T47D (cell line): ENCODE measurements around the gene PCDHGA10.
A peak's percentile ranks its signal among the peaks of the same experiment; 100 is the strongest.
"Not testable (repeated sequence)": the region's sequence is repeated elsewhere in the genome, so short reads cannot be mapped to it uniquely, and the experiment has no call there.

ENCODE experiments used
- DNase-seq, 2 experiments: peaks; one replicate each; pipeline versions ENCODE4 v3.0.0 to v3.0.0-alpha.2; 2011 to 2012; ENCODE audit warnings: low read depth in 1 of 2, low spot score in 1 of 2
- JUND ChIP-seq: IDR thresholded peaks from 2 replicates; pipeline ENCODE4 v1.6.1; 2012; ENCODE audit warnings: low read depth
- in situ Hi-C: cut with HindIII; loops from 2 replicates; pipeline ENCODE4 v1.10.0; 2016; ENCODE audit warnings: low sequenced_read_pairs, low pct_unique_long_range_greater_than_20kb

The PCDHGA10 gene

GRCh38 chr5:141412854-141413539 is at the start of gene PCDHGA10:
PCDHGA10 (plus strand) TSS chr5:141412987; CDS start chr5:141413176, 189 bp downstream.
- TF ChIP-seq JUND, result no peak
- in situ Hi-C loops, result no loop called here
- peak; percentile 93 for DNase-seq

- peak in 1 of 2 experiments; percentile 50 for DNase-seq
- no peak for TF ChIP-seq JUND
- in situ Hi-C loops, result no loop called here
Observed at GRCh38 chr5:141363952-141364660, 48.7 kb upstream of the PCDHGA10 start, which contains the start of gene PCDHGA5. PCDHGA5 (plus strand) TSS chr5:141364162; CDS start chr5:141364331, 169 bp downstream.

- in situ Hi-C loops, result no loop called here
- peak in 1 of 2 experiments; percentile 32 for DNase-seq
- TF ChIP-seq JUND, result no peak
Observed at GRCh38 chr5:141366016-141366896, 46.5 kb upstream of the PCDHGA10 start.

GRCh38 chr5:141369994-141370848 is 42.6 kb upstream of the PCDHGA10 start, which contains the start of gene PCDHGB3:
PCDHGB3 (plus strand) TSS chr5:141370242; CDS start chr5:141370395, 153 bp downstream.
- in situ Hi-C loops, result no loop called here
- TF ChIP-seq JUND, result no peak
- no peak for DNase-seq

GRCh38 chr5:141371572-141372475 is 41.0 kb upstream of the PCDHGA10 start:
- no peak for DNase-seq
- in situ Hi-C loops, result no loop called here
- TF ChIP-seq JUND, result no peak

GRCh38 chr5:141373673-141374317 is 39.0 kb upstream of the PCDHGA10 start, which contains the start of gene PCDHGA6:
PCDHGA6 (plus strand) TSS chr5:141373891; CDS start chr5:141374084, 193 bp downstream.
- in situ Hi-C loops, result no loop called here
- TF ChIP-seq JUND, result no peak
- DNase-seq, result peak; percentile 55 to 70

- no peak for DNase-seq
- in situ Hi-C loops, result no loop called here
- no peak for TF ChIP-seq JUND
Observed at GRCh38 chr5:141374627-141375026, 38.2 kb upstream of the PCDHGA10 start.

GRCh38 chr5:141375444-141376155 is 37.2 kb upstream of the PCDHGA10 start:
- in situ Hi-C loops, result not testable (repeated sequence)

GRCh38 chr5:141382469-141383294 is 30.1 kb upstream of the PCDHGA10 start, which contains the start of gene PCDHGA7:
PCDHGA7 (plus strand) TSS chr5:141382742; CDS start chr5:141382900, 158 bp downstream.
- DNase-seq, result peak; percentile 82 to 88
- in situ Hi-C loops, result no loop called here
- TF ChIP-seq JUND, result no peak

More at GRCh38 chr5:141375444-141376155, 37.2 kb upstream of the PCDHGA10 start:
- DNase-seq, result not testable (repeated sequence)
